ENCODE measurements around the gene SEMA4D.
A peak's percentile ranks its signal among the peaks of the same experiment; 100 is the strongest.

The SEMA4D gene

GRCh38 chr9:89497978-89498851 lies at the start of gene SEMA4D:
Gene SEMA4D, minus strand, starts transcription at chr9:89498113. Its CDS starts 92,657 bp downstream, at chr9:89405456.
- peak; percentile 82 for DNase-seq

GRCh38 chr9:89547000-89547399 lies 49.1 kb upstream of the SEMA4D start:
- DNase-seq = no peak

- DNase-seq = no peak
These were observed 46.4 kb upstream of the SEMA4D start for GRCh38 chr9:89544279-89544661.

- no peak for DNase-seq
These were observed 45.8 kb upstream of the SEMA4D start for GRCh38 chr9:89543621-89544278.

- no peak for DNase-seq
These were observed 45.2 kb upstream of the SEMA4D start for GRCh38 chr9:89543111-89543510.

- DNase-seq = no peak
These were observed 44.6 kb upstream of the SEMA4D start for GRCh38 chr9:89542401-89543021.

GRCh38 chr9:89541798-89542197 lies 43.9 kb upstream of the SEMA4D start:
- no peak for DNase-seq

- DNase-seq = no peak
These were observed 41.5 kb upstream of the SEMA4D start for GRCh38 chr9:89539374-89539773.

GRCh38 chr9:89538871-89539270 lies 41.0 kb upstream of the SEMA4D start:
- no peak for DNase-seq

GRCh38 chr9:89537166-89537565 lies 39.3 kb upstream of the SEMA4D start:
- no peak for DNase-seq

- no peak for DNase-seq
These were observed 38.7 kb upstream of the SEMA4D start for GRCh38 chr9:89536600-89536999.

GRCh38 chr9:89536145-89536574 lies 38.2 kb upstream of the SEMA4D start:
- no peak for DNase-seq

GRCh38 chr9:89535461-89535860 lies 37.5 kb upstream of the SEMA4D start:
- DNase-seq = no peak

- DNase-seq = no peak
These were observed 36.8 kb upstream of the SEMA4D start for GRCh38 chr9:89534515-89535287.

- peak; percentile 52 for DNase-seq
These were observed 35.6 kb upstream of the SEMA4D start for GRCh38 chr9:89533411-89534095.

- DNase-seq = no peak
These were observed 35.0 kb upstream of the SEMA4D start for GRCh38 chr9:89532944-89533343.

- no peak for DNase-seq
These were observed 34.6 kb upstream of the SEMA4D start for GRCh38 chr9:89532478-89532877.

GRCh38 chr9:89531766-89532165 lies 33.9 kb upstream of the SEMA4D start:
- no peak for DNase-seq

- no peak for DNase-seq
These were observed 32.8 kb upstream of the SEMA4D start for GRCh38 chr9:89530726-89531125.

GRCh38 chr9:89529243-89530035 lies 31.5 kb upstream of the SEMA4D start:
- DNase-seq = no peak

GRCh38 chr9:89528540-89528939 lies 30.6 kb upstream of the SEMA4D start:
- no peak for DNase-seq
